ENCODE results near the gene PARD3B.

Gene PARD3B

GRCh38 chr2:204673877-204674276, 128.6 kb downstream of the PARD3B start:
- H3K79me2 ChIP-seq (ENCODE audit: insufficient read depth, low read length), result no peaks in the 10 kb centered on the region
- TF ChIP-seq EZH2 (IDR thresholded peaks at IDR 0.05; ENCODE audit: borderline replicate concordance, low read depth, low read length, severe bottlenecking), result no peak
- no peak for TF ChIP-seq CTCF (IDR thresholded peaks at IDR 0.05; ENCODE audit: borderline replicate concordance, extremely low read depth, low read length, poor library complexity, severe bottlenecking)
- no peaks in the 10 kb centered on the region for H3K4me1 ChIP-seq (ENCODE audit: insufficient read depth, low read length)
- no peak overlapping the region for H3K27ac ChIP-seq (ENCODE audit: low read length)
- H3K9ac ChIP-seq (ENCODE audit: low read depth, low read length), result no peak overlapping the region
- no peak overlapping the region for H3K4me3 ChIP-seq (ENCODE audit: low read depth in 1 of 2, low read length in 2 of 2)
- H3K27me3 ChIP-seq (ENCODE audit: insufficient read depth, low read length, poor library complexity), result peaks cover 10% of the 10 kb centered on the region
- H3K4me2 ChIP-seq (ENCODE audit: insufficient read depth, low read length), result no peak overlapping the region
- DNase-seq, result no peak
- ATAC-seq (ENCODE audit: insufficient read depth, low read depth), result no peak
- no peaks in the 10 kb centered on the region for H3K9me3 ChIP-seq (ENCODE audit: insufficient read depth, low read length, severe bottlenecking)
- H3K36me3 ChIP-seq (ENCODE audit: insufficient read depth, low read length), result no peaks in the 10 kb centered on the region
- H4K20me1 ChIP-seq (ENCODE audit: insufficient read depth, low read length), result no peaks in the 10 kb centered on the region
- H2AFZ ChIP-seq (ENCODE audit: low read depth, low read length), result no peak overlapping the region

- no peak for TF ChIP-seq EZH2 (IDR thresholded peaks at IDR 0.05; ENCODE audit: borderline replicate concordance, low read depth, low read length, severe bottlenecking)
- TF ChIP-seq CTCF (IDR thresholded peaks at IDR 0.05; ENCODE audit: borderline replicate concordance, extremely low read depth, low read length, poor library complexity, severe bottlenecking), result no peak
- no peak overlapping the region for H3K27ac ChIP-seq (ENCODE audit: low read length)
- H3K9me3 ChIP-seq (ENCODE audit: insufficient read depth, low read length, severe bottlenecking), result no peaks in the 10 kb centered on the region
- no peak overlapping the region for H3K4me2 ChIP-seq (ENCODE audit: insufficient read depth, low read length)
- no peaks in the 10 kb centered on the region for H3K36me3 ChIP-seq (ENCODE audit: insufficient read depth, low read length)
- H3K4me1 ChIP-seq (ENCODE audit: insufficient read depth, low read length), result no peaks in the 10 kb centered on the region
- no peak overlapping the region for H3K9ac ChIP-seq (ENCODE audit: low read depth, low read length)
- H3K27me3 ChIP-seq (ENCODE audit: insufficient read depth, low read length, poor library complexity), result peaks cover 3% of the 10 kb centered on the region
- ATAC-seq (ENCODE audit: insufficient read depth, low read depth) (no peak), DNase-seq (no peak)
- H3K4me3 ChIP-seq (ENCODE audit: low read depth in 1 of 2, low read length in 2 of 2), result no peak overlapping the region
- H2AFZ ChIP-seq (ENCODE audit: low read depth, low read length), result no peak overlapping the region
- no peaks in the 10 kb centered on the region for H3K79me2 ChIP-seq (ENCODE audit: insufficient read depth, low read length)
- H4K20me1 ChIP-seq (ENCODE audit: insufficient read depth, low read length), result no peaks in the 10 kb centered on the region
Measured at GRCh38 chr2:204678031-204678430, 132.8 kb downstream of the PARD3B start.

GRCh38 chr2:204680576-204680975, 135.3 kb downstream of the PARD3B start:
- Histone ChIP-seq H3K4me3 (ENCODE audit: low read depth in 1 of 2, low read length in 2 of 2) (no peak overlapping the region), H4K20me1 (ENCODE audit: insufficient read depth, low read length) (no peaks in the 10 kb centered on the region), H3K27me3 (ENCODE audit: insufficient read depth, low read length, poor library complexity) (peaks cover 3% of the 10 kb centered on the region), H3K36me3 (ENCODE audit: insufficient read depth, low read length) (no peaks in the 10 kb centered on the region), H3K4me2 (ENCODE audit: insufficient read depth, low read length) (no peak overlapping the region), H3K79me2 (ENCODE audit: insufficient read depth, low read length) (no peaks in the 10 kb centered on the region), H3K27ac (ENCODE audit: low read length) (no peak overlapping the region), H3K9me3 (ENCODE audit: insufficient read depth, low read length, severe bottlenecking) (no peaks in the 10 kb centered on the region), H2AFZ (ENCODE audit: low read depth, low read length) (no peak overlapping the region), H3K9ac (ENCODE audit: low read depth, low read length) (no peak overlapping the region), H3K4me1 (ENCODE audit: insufficient read depth, low read length) (no peaks in the 10 kb centered on the region)
- TF ChIP-seq EZH2 (IDR thresholded peaks at IDR 0.05; ENCODE audit: borderline replicate concordance, low read depth, low read length, severe bottlenecking), result no peak
- no peak for TF ChIP-seq CTCF (IDR thresholded peaks at IDR 0.05; ENCODE audit: borderline replicate concordance, extremely low read depth, low read length, poor library complexity, severe bottlenecking)
- no peak for DNase-seq
- ATAC-seq (ENCODE audit: insufficient read depth, low read depth), result no peak

GRCh38 chr2:204681412-204681811, 136.1 kb downstream of the PARD3B start:
- H3K79me2 ChIP-seq (ENCODE audit: insufficient read depth, low read length), result no peaks in the 10 kb centered on the region
- no peak overlapping the region for H3K4me3 ChIP-seq (ENCODE audit: low read depth in 1 of 2, low read length in 2 of 2)
- no peak overlapping the region for H3K27ac ChIP-seq (ENCODE audit: low read length)
- no peak overlapping the region for H3K9ac ChIP-seq (ENCODE audit: low read depth, low read length)
- DNase-seq, result no peak
- no peak for TF ChIP-seq CTCF (IDR thresholded peaks at IDR 0.05; ENCODE audit: borderline replicate concordance, extremely low read depth, low read length, poor library complexity, severe bottlenecking)
- TF ChIP-seq EZH2 (IDR thresholded peaks at IDR 0.05; ENCODE audit: borderline replicate concordance, low read depth, low read length, severe bottlenecking), result no peak
- H3K4me2 ChIP-seq (ENCODE audit: insufficient read depth, low read length), result no peak overlapping the region
- H2AFZ ChIP-seq (ENCODE audit: low read depth, low read length), result no peak overlapping the region
- no peak for ATAC-seq (ENCODE audit: insufficient read depth, low read depth)
- no peaks in the 10 kb centered on the region for H3K9me3 ChIP-seq (ENCODE audit: insufficient read depth, low read length, severe bottlenecking)
- H3K27me3 ChIP-seq (ENCODE audit: insufficient read depth, low read length, poor library complexity), result peaks cover under 1% of the 10 kb centered on the region
- H3K4me1 ChIP-seq (ENCODE audit: insufficient read depth, low read length), result no peaks in the 10 kb centered on the region
- no peaks in the 10 kb centered on the region for H3K36me3 ChIP-seq (ENCODE audit: insufficient read depth, low read length)
- no peaks in the 10 kb centered on the region for H4K20me1 ChIP-seq (ENCODE audit: insufficient read depth, low read length)

Data from DND-41 (cell line).